Fibroblast of the aortic adventitia (primary cell): ENCODE results near the gene FAM177B. TPM values are rescaled to one million over a fixed set of nuclear protein-coding genes. Genes with fewer than 3 reads are reported as not detected.
A peak's percentile ranks its signal among the peaks of the same experiment; 100 is the strongest.

Experiments used
- DNase-seq: peaks from one replicate; pipeline ENCODE4 v3.0.0-alpha.2; 2010; ENCODE audit warnings: low read depth
- H3K4me3 ChIP-seq: 2 replicates; pipeline ENCODE4 v1.5.1; 2011; ENCODE audit warnings: low read depth, mild to moderate bottlenecking, control low read depth, low read length, moderate library complexity
- total RNA-seq: library from RNA; depleted of rRNA; stranded (reverse); fragments of >200 nt; gene quantifications from 2 replicates; pipeline ENCODE4 v1.2.3, GENCODE V29; 2012; ENCODE audit warnings: low replicate concordance
- TF ChIP-seq, protein P1 (sequence below): IDR thresholded peaks from 2 replicates; pipeline ENCODE4 v1.5.1; 2011; ENCODE audit warnings: mild to moderate bottlenecking, low read length, control low read depth, inconsistent platforms; ENCODE audit not compliant: insufficient read depth

Gene FAM177B
- total RNA-seq, 1 donor, result not detected

DNA sequence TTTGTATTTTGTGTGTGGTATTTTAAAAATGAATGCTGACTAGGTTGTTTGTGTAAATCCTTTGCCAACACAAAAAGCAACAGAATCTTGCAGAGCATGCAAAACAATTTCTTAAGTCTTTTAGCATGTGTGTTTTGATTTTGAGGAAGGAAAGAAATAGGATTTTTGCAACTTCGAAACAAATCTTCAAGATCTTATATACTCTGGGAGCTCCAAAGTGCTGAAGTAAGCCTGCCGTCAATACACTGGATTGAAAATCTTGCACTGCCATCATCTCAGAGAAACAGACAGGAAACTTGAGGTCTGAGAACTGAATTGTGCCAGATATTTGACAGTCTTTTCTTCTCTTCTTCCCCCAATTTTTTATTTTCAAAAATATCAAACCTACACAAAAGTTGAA is 48.5 kb downstream of the FAM177B start:
- DNase-seq, result no peak
- TF ChIP-seq, protein P1, sequence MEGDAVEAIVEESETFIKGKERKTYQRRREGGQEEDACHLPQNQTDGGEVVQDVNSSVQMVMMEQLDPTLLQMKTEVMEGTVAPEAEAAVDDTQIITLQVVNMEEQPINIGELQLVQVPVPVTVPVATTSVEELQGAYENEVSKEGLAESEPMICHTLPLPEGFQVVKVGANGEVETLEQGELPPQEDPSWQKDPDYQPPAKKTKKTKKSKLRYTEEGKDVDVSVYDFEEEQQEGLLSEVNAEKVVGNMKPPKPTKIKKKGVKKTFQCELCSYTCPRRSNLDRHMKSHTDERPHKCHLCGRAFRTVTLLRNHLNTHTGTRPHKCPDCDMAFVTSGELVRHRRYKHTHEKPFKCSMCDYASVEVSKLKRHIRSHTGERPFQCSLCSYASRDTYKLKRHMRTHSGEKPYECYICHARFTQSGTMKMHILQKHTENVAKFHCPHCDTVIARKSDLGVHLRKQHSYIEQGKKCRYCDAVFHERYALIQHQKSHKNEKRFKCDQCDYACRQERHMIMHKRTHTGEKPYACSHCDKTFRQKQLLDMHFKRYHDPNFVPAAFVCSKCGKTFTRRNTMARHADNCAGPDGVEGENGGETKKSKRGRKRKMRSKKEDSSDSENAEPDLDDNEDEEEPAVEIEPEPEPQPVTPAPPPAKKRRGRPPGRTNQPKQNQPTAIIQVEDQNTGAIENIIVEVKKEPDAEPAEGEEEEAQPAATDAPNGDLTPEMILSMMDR, result no peak
- no peak overlapping the region for H3K4me3 ChIP-seq

DNA sequence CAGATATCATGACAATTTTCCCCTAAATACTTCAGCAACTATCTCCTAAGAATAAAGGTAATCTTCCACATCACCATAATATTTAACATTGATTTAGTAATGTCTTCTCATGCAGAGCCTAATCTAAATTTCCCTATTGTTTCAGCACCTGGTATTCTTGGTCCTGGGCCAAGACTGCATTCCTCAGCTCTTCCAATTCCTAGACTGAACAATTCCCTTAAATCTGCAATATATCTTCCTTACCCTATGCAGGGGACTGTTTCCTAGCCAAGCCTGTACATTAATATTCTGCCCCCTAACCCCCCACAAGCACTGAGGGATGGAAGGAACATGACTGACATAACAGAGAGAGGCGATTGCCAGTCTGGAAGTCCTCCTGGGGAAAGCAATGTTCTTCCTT is 49.1 kb downstream of the FAM177B start:
- TF ChIP-seq, protein P1, result no peak
- peak; percentile 83 for DNase-seq

DNA sequence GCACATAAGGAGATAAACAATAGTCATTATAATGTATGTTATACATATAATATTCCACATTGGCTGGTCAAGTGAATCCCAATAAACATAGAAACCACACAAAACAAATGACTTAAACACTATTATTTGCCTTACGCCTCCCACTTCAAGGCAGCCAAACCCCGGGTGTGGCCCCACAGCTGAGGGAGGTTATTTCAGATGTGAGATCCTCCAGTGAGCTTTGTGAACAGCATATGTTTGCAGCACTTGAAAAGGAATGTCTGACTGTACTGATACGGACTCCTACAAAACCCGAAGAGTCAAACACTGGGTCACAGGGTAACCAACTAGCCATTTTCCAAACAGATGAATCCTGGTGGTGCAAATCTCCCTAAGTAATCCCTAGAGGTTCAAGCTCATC is 50.7 kb downstream of the FAM177B start:
- no peak overlapping the region for H3K4me3 ChIP-seq
- TF ChIP-seq, protein P1, result no peak
- DNase-seq, result peak; percentile 70

More for the DNA sequence above, 49.1 kb downstream of the FAM177B start:
- no peak overlapping the region for H3K4me3 ChIP-seq

DNA sequence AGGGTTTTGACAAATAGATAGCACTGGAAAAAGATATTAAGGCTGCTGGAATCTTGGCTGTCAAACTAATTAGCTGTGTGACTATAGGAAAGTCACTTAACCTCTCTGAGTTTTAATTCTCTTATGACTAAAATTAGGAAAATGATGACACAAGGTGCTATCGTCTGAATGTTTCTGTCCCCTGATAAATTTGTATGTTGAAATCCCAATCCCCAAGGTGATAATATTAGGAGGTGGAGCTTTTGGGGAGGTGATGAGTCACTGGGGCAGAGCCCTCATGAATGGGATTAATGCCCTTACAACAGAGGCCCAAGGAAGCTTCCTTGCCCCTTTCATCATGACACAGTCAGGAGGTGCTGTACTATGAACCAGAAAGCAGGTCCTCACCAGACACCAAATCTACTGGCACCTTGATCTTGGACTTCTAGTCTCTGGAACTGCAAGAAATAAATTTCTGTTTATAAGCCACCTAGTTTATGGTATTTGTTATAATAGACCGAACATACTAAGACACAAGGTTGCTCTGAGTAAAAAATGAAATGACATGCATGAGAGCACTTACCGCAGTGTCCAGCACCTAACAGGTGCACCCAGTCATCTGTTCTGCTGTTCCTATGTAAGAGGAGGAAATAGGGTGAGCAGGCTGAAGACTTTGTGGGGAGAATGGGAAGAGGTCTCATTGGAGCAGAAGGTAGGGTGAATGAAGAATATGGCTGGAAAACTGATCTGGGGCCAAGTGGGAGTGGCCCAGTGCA is 51.6 kb downstream of the FAM177B start:
- DNase-seq, result no peak
- H3K4me3 ChIP-seq, result no peak overlapping the region
- TF ChIP-seq, protein P1, result no peak

DNA sequence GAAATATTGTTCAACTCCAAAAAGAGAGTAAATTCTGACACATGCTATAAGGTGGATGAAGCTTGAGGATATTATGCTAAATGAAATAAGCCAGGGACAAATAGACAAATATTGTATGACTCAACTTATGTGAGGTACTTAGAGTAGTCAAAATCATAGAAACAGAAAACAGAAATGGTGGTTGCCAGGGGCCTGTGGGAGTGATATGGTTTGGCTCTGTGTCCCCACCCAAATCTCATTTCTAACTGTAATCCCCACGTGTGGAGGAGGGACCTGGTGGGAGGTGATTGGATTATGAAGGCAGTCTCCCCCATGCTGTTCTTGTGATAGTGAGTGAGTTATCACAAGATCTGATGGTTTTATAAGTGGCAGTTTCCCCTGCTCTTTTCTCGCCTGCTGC is 53.1 kb downstream of the FAM177B start:
- TF ChIP-seq, protein P1, result no peak
- no peak for DNase-seq
- no peak overlapping the region for H3K4me3 ChIP-seq

DNA sequence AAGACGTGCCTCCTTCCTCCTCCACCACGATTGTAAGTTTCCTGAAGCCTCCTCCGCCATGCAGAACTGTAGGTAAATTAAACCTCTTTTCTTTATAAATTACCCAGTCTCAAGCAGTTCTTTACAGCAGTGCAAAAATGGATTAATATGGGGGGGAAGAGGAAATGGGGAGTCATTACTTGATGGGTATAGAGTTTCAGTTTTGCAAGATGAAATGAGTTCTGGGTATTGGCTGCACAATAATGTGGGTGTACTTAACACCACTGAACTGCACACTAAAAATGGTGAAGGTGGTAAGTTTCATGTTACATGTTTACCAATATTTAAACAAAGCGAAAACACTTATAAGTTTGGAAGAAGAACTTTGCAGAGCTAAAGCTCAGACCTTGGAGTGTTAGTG is 53.5 kb downstream of the FAM177B start:
- TF ChIP-seq, protein P1, result no peak
- H3K4me3 ChIP-seq, result no peak overlapping the region

More for the DNA sequence above, 53.5 kb downstream of the FAM177B start:
- DNase-seq, result no peak
